ENCODE measurements around the gene SLC35F3. TPM values are rescaled to one million over a fixed set of nuclear protein-coding genes. Genes with fewer than 3 reads are reported as not detected.
"Not testable (repeated sequence)": the region's sequence is repeated elsewhere in the genome, so short reads cannot be mapped to it uniquely, and the experiment has no call there.

SLC35F3 gene
- total RNA-seq, 2 experiments from 2014 or later, result 7.5 to 8.1 TPM

DNA sequence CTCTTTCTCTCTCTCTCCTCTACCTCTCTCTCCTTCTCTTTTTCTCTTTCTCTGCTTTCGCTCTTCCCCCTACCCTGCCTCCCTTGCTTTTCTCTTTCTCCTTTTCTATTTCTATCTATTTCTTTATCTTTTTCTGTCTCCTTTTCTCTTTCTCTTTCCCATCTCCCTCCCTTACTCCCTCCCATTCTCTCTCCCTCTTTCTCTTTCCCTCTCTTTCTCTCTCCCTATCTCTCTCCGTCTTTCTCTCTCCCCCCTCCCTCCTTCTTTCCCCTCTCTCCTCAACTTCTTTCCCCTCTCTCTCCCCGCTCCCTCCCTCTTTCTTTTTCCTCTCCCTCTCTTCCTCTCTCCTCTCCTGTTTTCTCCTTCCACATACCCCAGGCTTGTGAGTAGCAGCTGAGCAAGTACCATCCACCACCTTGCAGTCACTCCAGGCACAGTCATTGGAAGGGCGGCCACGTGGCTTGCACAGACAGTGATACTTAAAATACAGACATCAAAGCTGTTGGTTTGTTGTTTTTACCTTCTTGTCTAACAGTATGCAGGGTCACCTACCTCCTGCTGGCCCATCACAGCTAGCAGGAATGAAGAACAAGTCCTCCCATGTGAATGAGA is 259.7 kb downstream of the SLC35F3 start:
- H3K9me3 Mint-ChIP-seq, result no peaks in the 10 kb centered on the region
- no peak for DNase-seq
- H3K27me3 Mint-ChIP-seq, result peaks cover 19% of the 10 kb centered on the region
- H3K4me1 Mint-ChIP-seq, result peaks cover 5% of the 10 kb centered on the region
- H3K36me3 Mint-ChIP-seq, result no peaks in the 10 kb centered on the region
- H3K4me3 Mint-ChIP-seq, result no peak overlapping the region
- no peak overlapping the region for H3K27ac Mint-ChIP-seq

DNA sequence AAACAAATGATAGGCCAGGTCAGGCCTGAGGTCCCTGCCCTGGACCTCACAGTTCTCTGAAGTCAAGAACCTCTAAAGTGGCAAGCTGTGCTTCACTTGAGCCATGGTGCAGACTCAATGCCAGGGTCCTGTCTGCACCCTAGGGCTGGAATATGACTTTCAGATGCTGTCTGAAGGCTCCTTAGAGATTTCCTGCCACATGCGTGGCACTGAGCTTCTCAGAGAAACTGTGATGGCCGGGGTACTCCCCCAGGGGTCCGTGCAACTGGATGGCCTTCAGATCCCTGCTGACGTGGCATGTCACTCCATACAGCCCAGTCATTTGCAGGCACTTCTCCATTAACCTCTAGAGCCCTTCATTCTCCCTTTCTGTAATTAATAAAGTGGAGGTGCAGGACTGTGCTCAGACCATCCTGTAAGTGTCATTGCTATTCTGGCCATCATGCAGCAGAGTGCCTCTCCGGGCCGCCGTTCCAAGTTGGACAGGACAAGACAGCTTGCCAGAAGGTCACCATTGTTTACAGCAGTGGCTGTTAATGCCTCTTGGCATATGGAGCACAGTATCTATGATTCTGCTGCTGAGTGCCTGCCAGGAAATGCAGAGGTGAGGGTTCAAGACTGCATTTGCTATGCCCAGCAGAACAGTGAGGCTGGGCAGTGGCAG is 263.7 kb downstream of the SLC35F3 start:
- H3K27me3 Mint-ChIP-seq, result peaks cover 19% of the 10 kb centered on the region
- no peaks in the 10 kb centered on the region for H3K9me3 Mint-ChIP-seq
- no peak overlapping the region for H3K4me3 Mint-ChIP-seq
- DNase-seq, result no peak
- no peak overlapping the region for H3K27ac Mint-ChIP-seq
- H3K36me3 Mint-ChIP-seq, result no peaks in the 10 kb centered on the region
- H3K4me1 Mint-ChIP-seq, result peaks cover 24% of the 10 kb centered on the region

DNA sequence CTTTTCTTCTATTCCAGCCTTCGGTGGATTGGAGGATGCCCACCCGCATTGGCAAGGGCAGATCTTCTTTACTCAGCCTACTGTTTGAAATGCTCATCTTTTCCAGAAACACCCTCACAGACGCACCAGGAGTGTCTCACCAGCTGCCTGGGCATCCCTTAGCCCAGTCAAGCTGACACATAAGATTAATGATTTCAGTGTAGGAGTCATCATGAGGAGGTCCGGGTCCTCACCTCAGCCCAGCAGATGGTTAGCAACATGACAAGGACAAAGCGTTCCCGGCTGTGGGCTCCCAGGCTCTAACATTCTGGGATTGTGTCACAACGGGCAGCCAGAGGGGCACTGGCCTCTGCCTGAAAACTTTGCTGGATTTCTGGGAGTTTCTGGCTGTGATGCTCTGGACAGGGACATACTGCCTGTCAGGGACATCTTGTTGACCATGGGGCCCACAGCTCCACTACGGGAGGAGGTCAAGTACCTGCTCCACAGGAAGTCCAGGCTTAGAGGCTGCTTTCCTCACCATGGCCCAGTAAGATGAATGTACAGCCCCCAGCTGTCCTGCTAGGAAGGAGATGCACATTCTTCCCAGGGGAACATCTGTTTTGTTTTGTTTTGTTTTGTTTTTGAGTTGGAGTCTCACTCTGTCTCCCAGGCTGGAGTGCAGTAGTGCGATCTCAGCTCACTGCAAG is 264.8 kb downstream of the SLC35F3 start:
- DNase-seq, result no peak
- Mint-ChIP-seq H3K27me3 (peaks cover 12% of the 10 kb centered on the region), H3K4me1 (peaks cover 22% of the 10 kb centered on the region), H3K36me3 (no peaks in the 10 kb centered on the region), H3K4me3 (no peak overlapping the region), H3K9me3 (no peaks in the 10 kb centered on the region), H3K27ac (no peak overlapping the region)

DNA sequence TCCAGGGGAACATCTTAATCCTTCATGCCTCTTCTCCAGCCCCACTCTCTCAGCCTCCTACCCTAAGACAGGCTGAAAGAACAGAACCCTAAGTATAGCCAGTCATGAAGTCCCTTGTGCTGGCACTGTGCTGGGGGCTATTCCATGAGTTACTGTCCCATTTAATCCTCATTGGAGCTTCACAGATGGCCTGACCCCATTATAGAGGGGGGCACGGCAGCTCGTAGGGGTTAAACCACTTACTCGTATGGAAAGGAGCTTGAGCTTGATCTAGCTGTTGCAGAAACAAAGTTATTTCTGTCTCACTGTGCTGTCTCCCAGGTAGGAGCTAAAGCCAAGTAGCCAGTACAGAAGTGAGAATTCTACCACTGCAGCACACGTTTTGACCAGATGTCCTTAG is 265.6 kb downstream of the SLC35F3 start:
- peaks cover 19% of the 10 kb centered on the region for H3K4me1 Mint-ChIP-seq
- H3K27ac Mint-ChIP-seq, result peak overlapping the region; percentile 72
- no peak for DNase-seq
- no peaks in the 10 kb centered on the region for H3K36me3 Mint-ChIP-seq
- no peak overlapping the region for H3K4me3 Mint-ChIP-seq
- H3K27me3 Mint-ChIP-seq, result peaks cover 5% of the 10 kb centered on the region
- no peaks in the 10 kb centered on the region for H3K9me3 Mint-ChIP-seq

DNA sequence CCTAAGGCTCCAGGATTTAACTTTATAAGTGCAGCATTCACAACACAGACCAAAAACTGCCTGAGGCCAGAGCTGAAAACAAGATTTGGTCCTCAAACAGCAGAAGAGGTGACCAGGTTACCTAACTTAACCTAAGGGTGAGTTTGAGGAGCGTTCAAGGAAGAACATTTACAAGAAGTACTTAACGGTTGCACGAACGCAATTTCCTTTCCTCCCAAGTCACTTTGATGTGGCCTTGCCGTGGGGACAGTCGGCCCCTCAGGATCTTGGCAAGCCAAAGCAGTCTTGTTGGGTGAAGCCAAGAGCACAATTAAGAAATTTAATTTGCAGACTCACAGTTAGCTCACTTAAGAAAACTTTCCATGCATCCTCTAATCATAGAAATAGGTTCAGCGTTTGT is 266.1 kb downstream of the SLC35F3 start:
- peak overlapping the region; percentile 72 for H3K27ac Mint-ChIP-seq
- no peaks in the 10 kb centered on the region for H3K36me3 Mint-ChIP-seq
- peak; percentile 29 for DNase-seq
- no peaks in the 10 kb centered on the region for H3K9me3 Mint-ChIP-seq
- peak overlapping the region; percentile 55 for H3K4me3 Mint-ChIP-seq
- peaks cover 19% of the 10 kb centered on the region for H3K4me1 Mint-ChIP-seq
- peaks cover 5% of the 10 kb centered on the region for H3K27me3 Mint-ChIP-seq

DNA sequence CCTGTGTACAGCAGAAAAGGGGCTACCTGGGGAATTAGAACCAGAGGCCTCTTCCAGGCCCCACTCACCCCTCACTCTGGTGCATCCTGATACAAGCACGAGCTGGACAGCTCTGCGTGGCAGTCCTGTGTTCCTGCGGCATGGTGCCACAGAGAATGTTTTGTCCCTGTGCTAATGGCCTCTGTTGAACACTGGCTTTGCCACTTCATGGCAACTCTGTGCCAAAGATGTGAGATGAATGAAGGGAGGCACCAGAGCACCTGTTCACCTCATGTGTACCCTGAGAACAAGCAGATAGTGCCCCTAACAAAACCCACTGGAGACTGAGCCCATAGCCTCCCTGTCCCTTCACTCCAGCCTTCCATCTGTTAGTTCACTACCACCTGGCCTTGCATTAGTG is 269.5 kb downstream of the SLC35F3 start:
- peaks cover 3% of the 10 kb centered on the region for H3K9me3 Mint-ChIP-seq
- no peak overlapping the region for H3K27ac Mint-ChIP-seq
- no peak overlapping the region for H3K4me3 Mint-ChIP-seq
- H3K4me1 Mint-ChIP-seq, result peaks cover 19% of the 10 kb centered on the region
- DNase-seq, result no peak
- peaks cover 13% of the 10 kb centered on the region for H3K27me3 Mint-ChIP-seq
- peaks cover 2% of the 10 kb centered on the region for H3K36me3 Mint-ChIP-seq

DNA sequence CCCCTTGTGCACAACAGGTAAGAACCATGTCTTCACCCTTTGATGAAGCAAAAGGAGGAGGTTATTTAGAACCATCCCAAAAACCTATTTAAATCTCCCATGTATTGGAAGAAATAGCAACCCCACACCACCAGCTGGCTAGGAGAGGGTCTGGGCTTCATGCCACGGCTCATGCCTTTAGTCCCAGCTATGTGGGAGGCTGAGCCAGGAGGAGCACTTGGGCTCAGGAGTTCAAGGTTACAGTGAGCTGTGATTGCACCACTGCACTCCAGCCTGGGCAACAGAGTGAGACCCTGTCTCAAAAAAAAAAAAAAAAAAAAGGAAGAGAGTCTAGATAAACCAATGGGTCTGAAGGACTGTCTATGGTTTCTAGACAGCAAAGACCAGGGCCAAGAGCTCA is 270.9 kb downstream of the SLC35F3 start:
- Mint-ChIP-seq H3K27ac (no peak overlapping the region), H3K4me3 (no peak overlapping the region), H3K4me1 (peaks cover 16% of the 10 kb centered on the region)

DNA sequence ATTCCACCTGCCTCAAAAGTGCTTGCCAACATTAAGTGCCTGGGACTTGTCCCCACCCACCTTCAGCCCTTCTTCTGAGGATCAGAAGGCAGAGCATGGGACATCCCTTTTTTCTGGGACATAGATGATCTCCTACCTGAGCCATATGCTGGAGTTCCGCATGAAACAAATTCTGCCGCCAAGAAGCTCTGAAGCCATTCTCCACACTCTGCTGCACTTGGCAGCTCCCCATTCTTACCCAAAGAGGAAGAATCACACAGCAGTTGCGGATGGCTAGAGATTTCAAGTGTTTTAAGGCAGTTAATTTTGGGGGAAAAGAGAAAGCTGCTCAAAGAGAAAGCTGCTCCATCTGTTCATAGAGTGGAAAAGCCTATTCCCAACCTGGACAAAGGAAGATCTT is 271.5 kb downstream of the SLC35F3 start:
- H3K27ac Mint-ChIP-seq, result no peak overlapping the region
- H3K27me3 Mint-ChIP-seq, result peaks cover 23% of the 10 kb centered on the region
- no peak for DNase-seq
- H3K4me3 Mint-ChIP-seq, result no peak overlapping the region
- H3K9me3 Mint-ChIP-seq, result peaks cover 3% of the 10 kb centered on the region
- H3K4me1 Mint-ChIP-seq, result peaks cover 9% of the 10 kb centered on the region
- H3K36me3 Mint-ChIP-seq, result peaks cover 2% of the 10 kb centered on the region

More for the DNA sequence above, 270.9 kb downstream of the SLC35F3 start:
- Mint-ChIP-seq H3K36me3 (peaks cover 2% of the 10 kb centered on the region), H3K27me3 (peaks cover 17% of the 10 kb centered on the region), H3K9me3 (peaks cover 3% of the 10 kb centered on the region)
- DNase-seq, result no peak

DNA sequence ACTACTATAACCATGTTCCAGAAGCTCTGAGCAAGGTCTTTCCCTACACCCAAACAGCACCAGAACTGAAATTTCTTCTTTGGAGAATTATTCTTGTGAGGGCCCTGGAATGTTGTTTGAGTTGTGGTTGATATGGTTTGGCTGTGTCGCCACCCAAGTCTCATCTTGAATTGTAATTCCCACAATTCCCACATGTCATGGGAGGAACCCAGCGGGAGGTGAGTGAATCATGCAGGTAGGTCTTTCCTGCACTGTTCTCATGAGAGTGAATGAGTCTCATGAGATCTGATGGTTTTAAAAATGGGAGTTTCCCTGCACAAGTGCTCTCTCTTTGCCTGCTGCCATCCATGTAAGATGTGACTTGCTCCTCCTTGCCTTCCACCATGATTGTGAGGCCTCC is 272.4 kb downstream of the SLC35F3 start:
- peaks cover 23% of the 10 kb centered on the region for H3K27me3 Mint-ChIP-seq
- not testable (repeated sequence) for H3K4me1 Mint-ChIP-seq, H3K9me3 Mint-ChIP-seq, H3K4me3 Mint-ChIP-seq, H3K36me3 Mint-ChIP-seq, DNase-seq, H3K27ac Mint-ChIP-seq

DNA sequence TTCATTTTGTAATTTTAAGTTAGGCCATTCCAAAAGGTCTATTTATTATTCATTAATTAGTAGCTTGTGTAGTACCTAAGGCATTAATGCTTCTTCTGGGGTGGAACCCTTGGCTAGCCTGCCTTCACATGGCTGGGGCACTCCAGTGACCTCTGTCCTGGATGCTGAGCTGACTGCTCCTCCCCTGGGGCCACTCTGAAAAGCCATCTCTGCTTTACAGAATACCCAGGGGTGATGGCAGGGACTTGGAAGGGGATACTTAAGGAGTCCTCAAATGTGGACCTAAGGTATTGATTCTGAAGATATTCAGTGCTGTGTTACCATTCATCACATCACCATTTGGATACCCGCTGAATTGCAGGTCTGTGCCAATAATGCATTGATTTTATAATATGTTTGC is 281.0 kb downstream of the SLC35F3 start:
- no peaks in the 10 kb centered on the region for H3K4me1 Mint-ChIP-seq
- H3K27ac Mint-ChIP-seq, result no peak overlapping the region
- no peaks in the 10 kb centered on the region for H3K36me3 Mint-ChIP-seq
- no peak overlapping the region for H3K4me3 Mint-ChIP-seq
- DNase-seq, result no peak
- peaks cover 35% of the 10 kb centered on the region for H3K27me3 Mint-ChIP-seq
- H3K9me3 Mint-ChIP-seq, result peaks cover 14% of the 10 kb centered on the region

DNA sequence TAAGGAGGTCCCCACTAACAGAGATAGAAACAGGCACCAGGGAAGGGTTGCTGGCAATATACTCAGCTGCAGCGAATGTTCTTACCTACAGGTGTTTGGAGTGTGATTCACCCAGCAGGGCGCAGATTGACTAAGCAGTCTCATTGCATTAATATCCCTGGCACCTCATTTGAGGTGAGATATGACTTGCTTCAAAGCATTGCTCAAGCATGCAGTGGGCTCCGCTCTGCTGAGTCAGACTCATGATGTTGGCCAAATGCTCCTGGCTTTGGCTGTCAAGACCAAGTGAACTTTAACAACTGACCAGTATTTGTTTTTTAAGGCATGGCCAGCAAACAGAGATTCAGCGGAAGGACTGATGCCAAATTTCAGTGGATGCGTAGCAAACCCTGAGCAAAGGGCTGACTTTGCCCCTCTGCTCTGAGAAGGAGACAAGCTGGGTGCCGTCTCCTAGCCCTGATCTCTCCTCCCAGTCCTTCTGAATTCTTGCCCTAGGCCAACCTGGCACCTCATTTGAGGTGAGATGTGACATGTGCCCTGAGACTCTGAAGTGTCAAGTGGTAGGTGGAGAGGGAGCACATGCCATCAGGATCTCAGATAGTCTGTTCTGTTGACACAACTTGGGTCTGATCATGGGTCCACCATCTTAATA is 281.7 kb downstream of the SLC35F3 start:
- H3K27me3 Mint-ChIP-seq, result peaks cover 36% of the 10 kb centered on the region
- peaks cover 22% of the 10 kb centered on the region for H3K9me3 Mint-ChIP-seq

DNA sequence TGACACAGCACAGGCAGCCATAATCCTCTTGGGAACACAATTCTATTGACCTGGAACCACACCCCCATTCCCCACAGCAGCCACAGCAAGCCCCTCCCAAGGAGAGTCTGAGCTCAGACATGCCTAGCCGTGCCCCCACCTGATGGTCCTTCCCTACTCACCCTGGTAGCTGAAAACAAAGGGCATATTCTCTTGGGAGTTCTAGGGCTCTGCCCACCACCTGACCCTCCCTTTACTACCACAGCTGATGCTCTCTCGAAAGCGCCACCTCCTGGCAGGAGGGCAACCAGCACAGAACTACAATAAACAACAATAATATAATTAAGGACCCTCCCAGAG is 283.9 kb downstream of the SLC35F3 start:
- H3K4me3 Mint-ChIP-seq, result no peak overlapping the region
- DNase-seq, result peak; percentile 7
- H3K4me1 Mint-ChIP-seq, result no peaks in the 10 kb centered on the region
- H3K36me3 Mint-ChIP-seq, result peaks cover 2% of the 10 kb centered on the region
- H3K27me3 Mint-ChIP-seq, result peaks cover 41% of the 10 kb centered on the region
- H3K27ac Mint-ChIP-seq, result no peak overlapping the region
- H3K9me3 Mint-ChIP-seq, result peaks cover 31% of the 10 kb centered on the region

More for the DNA sequence above, 281.7 kb downstream of the SLC35F3 start:
- no peaks in the 10 kb centered on the region for H3K4me1 Mint-ChIP-seq
- DNase-seq, result no peak
- H3K36me3 Mint-ChIP-seq, result no peaks in the 10 kb centered on the region
- H3K27ac Mint-ChIP-seq, result no peak overlapping the region
- no peak overlapping the region for H3K4me3 Mint-ChIP-seq

DNA sequence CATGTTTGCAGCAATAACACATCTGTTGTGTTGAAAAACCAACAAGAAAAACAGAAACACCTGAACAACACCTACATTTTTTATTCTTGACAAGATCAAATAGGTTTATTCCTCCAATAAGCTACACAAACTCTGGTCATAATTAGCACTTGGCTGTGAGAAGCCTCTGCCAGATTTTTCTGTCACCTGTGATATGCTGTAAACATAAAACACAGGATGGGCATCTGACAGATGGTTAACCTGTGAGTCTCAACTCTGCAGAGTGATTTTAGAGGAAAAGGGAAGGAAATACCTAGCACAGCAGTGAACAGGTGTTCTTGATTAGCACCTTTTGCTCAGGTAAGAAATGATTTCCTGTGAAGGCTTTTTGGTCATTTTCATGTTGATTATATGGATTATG is 293.4 kb downstream of the SLC35F3 start:
- no peak for DNase-seq
- Mint-ChIP-seq H3K36me3 (no peaks in the 10 kb centered on the region), H3K4me1 (no peaks in the 10 kb centered on the region), H3K27me3 (peaks cover 24% of the 10 kb centered on the region), H3K9me3 (peaks cover 7% of the 10 kb centered on the region), H3K4me3 (no peak overlapping the region), H3K27ac (no peak overlapping the region)

DNA sequence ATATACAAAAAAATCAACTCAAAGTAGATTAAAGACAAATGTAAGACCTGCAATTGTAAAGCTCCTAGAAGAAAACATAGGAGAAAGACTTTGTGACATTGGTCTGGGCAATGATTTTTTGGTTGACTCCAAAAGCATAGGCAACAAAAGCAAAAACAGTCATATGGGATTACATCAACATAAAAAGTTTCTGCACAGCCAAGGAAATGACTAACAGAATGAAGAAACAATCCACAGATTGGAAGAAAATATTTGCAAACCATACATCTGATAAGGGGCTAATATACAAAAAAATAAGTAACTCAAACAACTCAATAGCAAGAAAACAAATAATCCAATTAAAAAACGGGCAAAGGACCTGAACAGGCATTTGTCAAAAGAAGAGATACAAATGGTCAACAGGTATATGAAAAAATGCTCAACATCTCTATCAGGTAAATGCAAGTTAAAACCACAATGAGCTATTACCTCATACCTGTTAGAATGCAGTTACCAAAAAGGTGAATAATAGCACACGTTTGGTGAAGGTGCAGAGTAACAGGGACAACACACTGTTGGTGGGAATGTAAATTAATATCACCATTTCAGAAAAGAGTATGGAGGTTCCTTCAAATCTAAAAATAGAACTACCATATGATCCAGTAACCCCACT is 295.1 kb downstream of the SLC35F3 start:
- H3K36me3 Mint-ChIP-seq, result no peaks in the 10 kb centered on the region
- H3K27ac Mint-ChIP-seq, result no peak overlapping the region
- no peak for DNase-seq
- H3K4me3 Mint-ChIP-seq, result no peak overlapping the region
- no peaks in the 10 kb centered on the region for H3K4me1 Mint-ChIP-seq
- H3K27me3 Mint-ChIP-seq, result peaks cover 19% of the 10 kb centered on the region
- H3K9me3 Mint-ChIP-seq, result no peaks in the 10 kb centered on the region

DNA sequence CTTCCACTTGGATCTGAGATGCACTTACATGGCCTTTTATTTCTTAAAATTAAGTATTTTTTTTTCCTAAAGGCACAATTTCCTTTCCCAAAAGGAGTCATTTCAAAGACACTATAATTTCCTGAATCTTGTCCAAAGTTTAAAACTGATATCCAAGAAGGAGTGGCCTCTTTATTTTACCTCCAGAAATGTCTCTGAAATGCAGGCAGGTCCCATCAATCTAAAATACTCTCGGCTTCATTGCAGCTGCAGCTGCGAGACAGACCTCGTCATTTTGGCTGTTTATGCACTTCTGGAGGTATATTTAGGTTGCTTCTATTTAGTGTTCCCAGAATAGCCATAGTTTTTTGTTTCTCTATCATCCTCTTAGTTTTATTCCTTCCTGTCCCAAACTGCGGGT is 296.1 kb downstream of the SLC35F3 start:
- Mint-ChIP-seq H3K36me3 (no peaks in the 10 kb centered on the region), H3K27ac (no peak overlapping the region), H3K27me3 (peaks cover 14% of the 10 kb centered on the region), H3K4me3 (no peak overlapping the region), H3K4me1 (no peaks in the 10 kb centered on the region), H3K9me3 (no peaks in the 10 kb centered on the region)
- no peak for DNase-seq

All from activated naive CD8-positive, alpha-beta T cell treated with anti-CD3 and anti-CD28 coated beads for 36 hours (primary cell).